Activated naive CD4-positive, alpha-beta T cell treated with anti-CD3 and anti-CD28 coated beads, Interleukin-2, amount 10 ng/mL, durations not matched to agents 7 days and 5 days (primary cell): Measurements from ENCODE around the gene SON.
A peak's percentile ranks its signal among the peaks of the same experiment; 100 is the strongest.

Experiments used
- CTCF ChIA-PET: fragments of 350-600 bp; sonication (Branson Sonifier 250); formaldehyde crosslinking; loops from one replicate; lab custom pipeline; 2021; ENCODE audit warnings: antibody characterized with exemption; lab: Charles Lee
- DNase-seq: peaks from one replicate; pipeline ENCODE4 v3.0.0-alpha.2; 2020
- H3K27ac Mint-ChIP-seq: one replicate; pipeline ENCODE4 v1.8.0; 2021; ENCODE audit warnings: mild to moderate bottlenecking, moderate library complexity, mixed read lengths
- H3K27me3 Mint-ChIP-seq: one replicate; pipeline ENCODE4 v1.8.0; 2021; ENCODE audit warnings: mild to moderate bottlenecking, mixed read lengths
- H3K36me3 Mint-ChIP-seq: one replicate; pipeline ENCODE4 v1.8.0; 2021; ENCODE audit warnings: mixed read lengths
- H3K4me1 Mint-ChIP-seq: one replicate; pipeline ENCODE4 v1.8.0; 2021; ENCODE audit warnings: mixed read lengths
- H3K4me3 Mint-ChIP-seq: one replicate; pipeline ENCODE4 v1.8.0; 2021; ENCODE audit warnings: mild to moderate bottlenecking, moderate library complexity, mixed read lengths
- H3K9me3 Mint-ChIP-seq: one replicate; pipeline ENCODE4 v1.8.0; 2021; ENCODE audit warnings: mixed read lengths

The SON gene

GRCh38 chr21:33531007-33531406 lies 11.8 kb upstream of the SON start:
- Mint-ChIP-seq H3K4me3 (no peak overlapping the region), H3K9me3 (no peaks in the 10 kb centered on the region), H3K27me3 (no peaks in the 10 kb centered on the region), H3K27ac (no peak overlapping the region), H3K4me1 (no peaks in the 10 kb centered on the region), H3K36me3 (peaks cover 62% of the 10 kb centered on the region)
- CTCF ChIA-PET, result interaction anchor here (0.6 kb wide), 1 partner anchor 17 kb away, joined by 4 read pairs; no protein-coding TSS in a partner anchor
- no peak for DNase-seq

GRCh38 chr21:33537212-33537611 lies 5.6 kb upstream of the SON start:
- H3K4me3 Mint-ChIP-seq, result no peak overlapping the region

GRCh38 chr21:33539616-33540015 lies 3.2 kb upstream of the SON start:
- no peak for DNase-seq
- Mint-ChIP-seq H3K27me3 (no peaks in the 10 kb centered on the region), H3K27ac (no peak overlapping the region), H3K9me3 (no peaks in the 10 kb centered on the region), H3K4me3 (no peak overlapping the region), H3K36me3 (peaks cover 39% of the 10 kb centered on the region), H3K4me1 (peaks cover 34% of the 10 kb centered on the region)
- CTCF ChIA-PET, result interaction anchor here (0.6 kb wide), 1 partner anchor 13 kb away, joined by 3 read pairs; no protein-coding TSS in a partner anchor

More at GRCh38 chr21:33537212-33537611, 5.6 kb upstream of the SON start:
- H3K4me1 Mint-ChIP-seq, result peaks cover 29% of the 10 kb centered on the region
- H3K27me3 Mint-ChIP-seq, result no peaks in the 10 kb centered on the region
- H3K36me3 Mint-ChIP-seq, result peaks cover 49% of the 10 kb centered on the region
- no peak for DNase-seq
- CTCF ChIA-PET, result interaction anchor here (0.6 to 1.7 kb wide), 2 partner anchors 32 to 68 kb away, joined by 3 to 5 read pairs; no protein-coding TSS in a partner anchor
- no peaks in the 10 kb centered on the region for H3K9me3 Mint-ChIP-seq
- no peak overlapping the region for H3K27ac Mint-ChIP-seq

- peak overlapping the region; percentile 96 for H3K4me3 Mint-ChIP-seq
- no peak for DNase-seq
- H3K27me3 Mint-ChIP-seq, result no peaks in the 10 kb centered on the region
- no peaks in the 10 kb centered on the region for H3K9me3 Mint-ChIP-seq
- H3K27ac Mint-ChIP-seq, result peak overlapping the region; percentile 99
- peaks cover 34% of the 10 kb centered on the region for H3K36me3 Mint-ChIP-seq
- H3K4me1 Mint-ChIP-seq, result peaks cover 43% of the 10 kb centered on the region
- CTCF ChIA-PET, result no interaction called here
Measured at GRCh38 chr21:33540711-33541104, 2.1 kb upstream of the SON start.

GRCh38 chr21:33541105-33541711 lies 1.6 kb upstream of the SON start:
- DNase-seq, result peak; percentile 31
- CTCF ChIA-PET, result no interaction called here
- no peaks in the 10 kb centered on the region for H3K9me3 Mint-ChIP-seq
- H3K27me3 Mint-ChIP-seq, result no peaks in the 10 kb centered on the region
- H3K4me3 Mint-ChIP-seq, result peak overlapping the region; percentile 96
- peaks cover 35% of the 10 kb centered on the region for H3K36me3 Mint-ChIP-seq
- H3K4me1 Mint-ChIP-seq, result peaks cover 47% of the 10 kb centered on the region
- H3K27ac Mint-ChIP-seq, result peak overlapping the region; percentile 99

GRCh38 chr21:33541756-33542639 lies 840 bp upstream of the SON start, which contains the start of gene GART:
Gene GART, minus strand, starts transcription at chr21:33542117. Its CDS starts 2,802 bp downstream, at chr21:33539315.
- Mint-ChIP-seq H3K36me3 (peaks cover 33% of the 10 kb centered on the region), H3K9me3 (no peaks in the 10 kb centered on the region), H3K27me3 (no peaks in the 10 kb centered on the region), H3K4me1 (peaks cover 47% of the 10 kb centered on the region), H3K27ac (peak within 1 kb of the TSS; percentile 99), H3K4me3 (peak within 1 kb of the TSS; percentile 96)
- peak; percentile 87 for DNase-seq
- CTCF ChIA-PET, result no interaction called here

GRCh38 chr21:33543505-33544129 lies 779 bp downstream of the SON start:
- peak; percentile 81 for DNase-seq
- no peaks in the 10 kb centered on the region for H3K9me3 Mint-ChIP-seq
- CTCF ChIA-PET, result no interaction called here
- no peaks in the 10 kb centered on the region for H3K27me3 Mint-ChIP-seq
- peaks cover 42% of the 10 kb centered on the region for H3K4me1 Mint-ChIP-seq
- H3K27ac Mint-ChIP-seq, result peak overlapping the region; percentile 99
- peaks cover 32% of the 10 kb centered on the region for H3K36me3 Mint-ChIP-seq
- H3K4me3 Mint-ChIP-seq, result peak overlapping the region; percentile 96

GRCh38 chr21:33544451-33545195 lies 1.8 kb downstream of the SON start:
- Mint-ChIP-seq H3K36me3 (peaks cover 35% of the 10 kb centered on the region), H3K9me3 (no peaks in the 10 kb centered on the region), H3K27ac (peak overlapping the region; percentile 99), H3K4me1 (peaks cover 38% of the 10 kb centered on the region), H3K4me3 (peak overlapping the region; percentile 96), H3K27me3 (no peaks in the 10 kb centered on the region)
- CTCF ChIA-PET, result no interaction called here
- no peak for DNase-seq

- Mint-ChIP-seq H3K27me3 (no peaks in the 10 kb centered on the region), H3K9me3 (no peaks in the 10 kb centered on the region), H3K27ac (no peak overlapping the region), H3K4me1 (peaks cover 27% of the 10 kb centered on the region), H3K36me3 (peaks cover 44% of the 10 kb centered on the region), H3K4me3 (no peak overlapping the region)
- DNase-seq, result no peak
- CTCF ChIA-PET, result no interaction called here
Measured at GRCh38 chr21:33546086-33546485, 3.2 kb downstream of the SON start.

- CTCF ChIA-PET, result no interaction called here
- peaks cover 62% of the 10 kb centered on the region for H3K36me3 Mint-ChIP-seq
Measured at GRCh38 chr21:33549848-33550771, 7.3 kb downstream of the SON start.

GRCh38 chr21:33550772-33551660 lies 8.2 kb downstream of the SON start:
- Mint-ChIP-seq H3K9me3 (no peaks in the 10 kb centered on the region), H3K4me1 (peaks cover 29% of the 10 kb centered on the region), H3K4me3 (no peak overlapping the region), H3K27me3 (no peaks in the 10 kb centered on the region), H3K36me3 (peaks cover 71% of the 10 kb centered on the region), H3K27ac (no peak overlapping the region)
- DNase-seq, result no peak
- CTCF ChIA-PET, result interaction anchor here (1.0 kb wide), 1 partner anchor 55 kb away, joined by 3 read pairs; no protein-coding TSS in a partner anchor

More at GRCh38 chr21:33549848-33550771, 7.3 kb downstream of the SON start:
- no peak for DNase-seq
- Mint-ChIP-seq H3K27me3 (no peaks in the 10 kb centered on the region), H3K4me3 (no peak overlapping the region), H3K4me1 (peaks cover 31% of the 10 kb centered on the region), H3K27ac (no peak overlapping the region), H3K9me3 (no peaks in the 10 kb centered on the region)

- Mint-ChIP-seq H3K27ac (no peak overlapping the region), H3K36me3 (peaks cover 75% of the 10 kb centered on the region), H3K4me3 (no peak overlapping the region), H3K27me3 (no peaks in the 10 kb centered on the region), H3K9me3 (no peaks in the 10 kb centered on the region), H3K4me1 (peaks cover 34% of the 10 kb centered on the region)
- CTCF ChIA-PET, result interaction anchor here (1.0 kb wide), 1 partner anchor 54 kb away, joined by 3 read pairs; no protein-coding TSS in a partner anchor
- no peak for DNase-seq
Measured at GRCh38 chr21:33551664-33552063, 8.8 kb downstream of the SON start.
